ENCODE results near the gene PBX3. TPM values are rescaled to one million over a fixed set of nuclear protein-coding genes. Genes with fewer than 3 reads are reported as not detected.

PBX3 gene
- total RNA-seq, 3 donors from 2014 or later (not counting 1 experiment from before 2014, with no cell fraction given), result 42.1 to 46.9 (median 44.6) TPM

- no peaks in the 10 kb centered on the region for H3K27me3 ChIP-seq (ENCODE audit: control insufficient read depth, insufficient read depth, low read length)
- no peak for DNase-seq
- TF ChIP-seq CTCF (IDR thresholded peaks at IDR 0.05), result no peak
- 45% methylated on average over 1 of the region's 2 CpGs for WGBS (ENCODE audit: insufficient coverage)
- H3K27ac ChIP-seq (ENCODE audit: low read length), result no peak overlapping the region
- H3K36me3 Mint-ChIP-seq, result no peaks in the 10 kb centered on the region
- no peak overlapping the region for H3K27ac Mint-ChIP-seq
- no peak overlapping the region for H3K4me3 Mint-ChIP-seq
- no peaks in the 10 kb centered on the region for H3K4me1 Mint-ChIP-seq
- H3K4me1 ChIP-seq (ENCODE audit: control insufficient read depth, insufficient read depth, low read length), result no peaks in the 10 kb centered on the region
- H3K4me3 ChIP-seq (ENCODE audit: low read length), result no peak overlapping the region
- H3K36me3 ChIP-seq (ENCODE audit: control insufficient read depth, insufficient read depth, low read length), result no peaks in the 10 kb centered on the region
- H3K27me3 Mint-ChIP-seq (ENCODE audit: low read depth in 2 of 2), result no peaks in the 10 kb centered on the region
- no peaks in the 10 kb centered on the region for H3K9me3 ChIP-seq (ENCODE audit: control insufficient read depth, insufficient read depth, low read length)
- no peak for ATAC-seq
- intact Hi-C loops (cut with micrococcal nuclease), result no loop called here
- no peaks in the 10 kb centered on the region for H3K9me3 Mint-ChIP-seq
These were observed 50.8 kb downstream of the PBX3 start for GRCh38 chr9:125797930-125798329.

GRCh38 chr9:125803526-125803925 lies 56.4 kb downstream of the PBX3 start:
- Mint-ChIP-seq H3K36me3 (no peaks in the 10 kb centered on the region), H3K4me1 (no peaks in the 10 kb centered on the region), H3K4me3 (no peak overlapping the region), H3K9me3 (no peaks in the 10 kb centered on the region), H3K27me3 (ENCODE audit: low read depth in 2 of 2) (no peaks in the 10 kb centered on the region), H3K27ac (no peak overlapping the region)
- no peak overlapping the region for H3K4me3 ChIP-seq (ENCODE audit: low read length)
- no peak for TF ChIP-seq CTCF (IDR thresholded peaks at IDR 0.05)
- intact Hi-C loops (cut with micrococcal nuclease), result no loop called here
- no peak for ATAC-seq
- no peak for DNase-seq
- WGBS (ENCODE audit: insufficient coverage), result no CpG with 5 or more reads among the region's 2 CpGs
- H3K27me3 ChIP-seq (ENCODE audit: control insufficient read depth, insufficient read depth, low read length), result no peaks in the 10 kb centered on the region
- no peak overlapping the region for H3K27ac ChIP-seq (ENCODE audit: low read length)
- H3K9me3 ChIP-seq (ENCODE audit: control insufficient read depth, insufficient read depth, low read length), result no peaks in the 10 kb centered on the region
- H3K4me1 ChIP-seq (ENCODE audit: control insufficient read depth, insufficient read depth, low read length), result no peaks in the 10 kb centered on the region
- no peaks in the 10 kb centered on the region for H3K36me3 ChIP-seq (ENCODE audit: control insufficient read depth, insufficient read depth, low read length)

GRCh38 chr9:125805057-125805456 lies 57.9 kb downstream of the PBX3 start:
- intact Hi-C loops (cut with micrococcal nuclease), result no loop called here
- H3K4me1 Mint-ChIP-seq, result no peaks in the 10 kb centered on the region
- H3K9me3 ChIP-seq (ENCODE audit: control insufficient read depth, insufficient read depth, low read length), result no peaks in the 10 kb centered on the region
- no peak for ATAC-seq
- H3K9me3 Mint-ChIP-seq, result no peaks in the 10 kb centered on the region
- no peaks in the 10 kb centered on the region for H3K4me1 ChIP-seq (ENCODE audit: control insufficient read depth, insufficient read depth, low read length)
- H3K27me3 Mint-ChIP-seq (ENCODE audit: low read depth in 2 of 2), result no peaks in the 10 kb centered on the region
- H3K27ac Mint-ChIP-seq, result no peak overlapping the region
- no peak for TF ChIP-seq CTCF (IDR thresholded peaks at IDR 0.05)
- 98% methylated on average over 2 of the region's 2 CpGs for WGBS (ENCODE audit: insufficient coverage)
- no peak overlapping the region for H3K4me3 ChIP-seq (ENCODE audit: low read length)
- no peaks in the 10 kb centered on the region for H3K36me3 Mint-ChIP-seq
- H3K27me3 ChIP-seq (ENCODE audit: control insufficient read depth, insufficient read depth, low read length), result no peaks in the 10 kb centered on the region
- H3K36me3 ChIP-seq (ENCODE audit: control insufficient read depth, insufficient read depth, low read length), result no peaks in the 10 kb centered on the region
- DNase-seq, result no peak
- no peak overlapping the region for H3K4me3 Mint-ChIP-seq
- H3K27ac ChIP-seq (ENCODE audit: low read length), result no peak overlapping the region

GRCh38 chr9:125805586-125805985 lies 58.4 kb downstream of the PBX3 start:
- no peaks in the 10 kb centered on the region for H3K4me1 ChIP-seq (ENCODE audit: control insufficient read depth, insufficient read depth, low read length)
- intact Hi-C loops (cut with micrococcal nuclease), result no loop called here
- Mint-ChIP-seq H3K36me3 (no peaks in the 10 kb centered on the region), H3K9me3 (no peaks in the 10 kb centered on the region), H3K4me1 (no peaks in the 10 kb centered on the region), H3K4me3 (no peak overlapping the region), H3K27ac (no peak overlapping the region), H3K27me3 (ENCODE audit: low read depth in 2 of 2) (no peaks in the 10 kb centered on the region)
- H3K9me3 ChIP-seq (ENCODE audit: control insufficient read depth, insufficient read depth, low read length), result no peaks in the 10 kb centered on the region
- no peaks in the 10 kb centered on the region for H3K27me3 ChIP-seq (ENCODE audit: control insufficient read depth, insufficient read depth, low read length)
- H3K27ac ChIP-seq (ENCODE audit: low read length), result no peak overlapping the region
- DNase-seq (no peak), ATAC-seq (no peak)
- no peak overlapping the region for H3K4me3 ChIP-seq (ENCODE audit: low read length)
- TF ChIP-seq CTCF (IDR thresholded peaks at IDR 0.05), result no peak
- H3K36me3 ChIP-seq (ENCODE audit: control insufficient read depth, insufficient read depth, low read length), result no peaks in the 10 kb centered on the region

Data from natural killer cell (primary cell).